Left renal pelvis (tissue), 4 donors: ENCODE data around the gene PLXNA4. TPM values are rescaled to one million over a fixed set of nuclear protein-coding genes. Genes with fewer than 3 reads are reported as not detected.

Experiments
- DNase-seq, 4 donors: peaks; one replicate each; pipeline ENCODE4 v3.0.0-alpha.2; 2013; ENCODE audit warnings: low read depth in 4 of 4, low spot score in 3 of 4
- polyA plus RNA-seq, 4 donors: library from polyadenylated mRNA; unstranded; fragments of 120-200 nt; gene quantifications; one replicate each; pipeline ENCODE4 v1.2.1, GENCODE V29; 2013; ENCODE audit not compliant: insufficient read length in 4 of 4

The PLXNA4 gene
- polyA plus RNA-seq, 4 donors, result 3.0 to 15.1 (median 13.8) TPM

- DNase-seq, result no peak
Observed at GRCh38 chr7:132109769-132110168, 466.5 kb downstream of the PLXNA4 start.

- no peak for DNase-seq
Observed at GRCh38 chr7:132108563-132108962, 467.7 kb downstream of the PLXNA4 start.

- no peak for DNase-seq
Observed at GRCh38 chr7:132106491-132106890, 469.8 kb downstream of the PLXNA4 start.

GRCh38 chr7:132105096-132105495, 471.2 kb downstream of the PLXNA4 start:
- peak in 1 of 4 donors; percentile 26 for DNase-seq

GRCh38 chr7:132103718-132104117, 472.6 kb downstream of the PLXNA4 start:
- DNase-seq, result no peak

- no peak for DNase-seq
Observed at GRCh38 chr7:132102942-132103341, 473.3 kb downstream of the PLXNA4 start.

GRCh38 chr7:132102391-132102790, 473.9 kb downstream of the PLXNA4 start:
- no peak for DNase-seq

- DNase-seq, result no peak
Observed at GRCh38 chr7:132100981-132101380, 475.3 kb downstream of the PLXNA4 start.

- no peak for DNase-seq
Observed at GRCh38 chr7:132100483-132100882, 475.8 kb downstream of the PLXNA4 start.

- no peak for DNase-seq
Observed at GRCh38 chr7:132099163-132099562, 477.1 kb downstream of the PLXNA4 start.

- DNase-seq, result no peak
Observed at GRCh38 chr7:132098327-132098726, 477.9 kb downstream of the PLXNA4 start.

- DNase-seq, result no peak
Observed at GRCh38 chr7:132097550-132098134, 478.6 kb downstream of the PLXNA4 start.

- no peak for DNase-seq
Observed at GRCh38 chr7:132095111-132095765, 481.0 kb downstream of the PLXNA4 start.

- DNase-seq, result no peak
Observed at GRCh38 chr7:132092106-132092505, 484.2 kb downstream of the PLXNA4 start.

GRCh38 chr7:132091706-132092105, 484.6 kb downstream of the PLXNA4 start:
- no peak for DNase-seq

GRCh38 chr7:132090444-132090843, 485.8 kb downstream of the PLXNA4 start:
- DNase-seq, result no peak

GRCh38 chr7:132089356-132089755, 486.9 kb downstream of the PLXNA4 start:
- no peak for DNase-seq

- DNase-seq, result no peak
Observed at GRCh38 chr7:132087421-132087820, 488.8 kb downstream of the PLXNA4 start.

- DNase-seq, result no peak
Observed at GRCh38 chr7:132084776-132085388, 491.4 kb downstream of the PLXNA4 start.

GRCh38 chr7:132083537-132084123, 492.6 kb downstream of the PLXNA4 start:
- no peak for DNase-seq

- DNase-seq, result no peak
Observed at GRCh38 chr7:132083126-132083525, 493.1 kb downstream of the PLXNA4 start.

- DNase-seq, result no peak
Observed at GRCh38 chr7:132082394-132082793, 493.9 kb downstream of the PLXNA4 start.
